T-helper 9 cell (primary cell): ENCODE results near the gene ARHGDIG.
"Not testable (repeated sequence)": the region's sequence is repeated elsewhere in the genome, so short reads cannot be mapped to it uniquely, and the experiment has no call there.

Experiments used
- DNase-seq: peaks from one replicate; pipeline ENCODE4 v3.0.0-alpha.2; 2020

The ARHGDIG gene

DNA sequence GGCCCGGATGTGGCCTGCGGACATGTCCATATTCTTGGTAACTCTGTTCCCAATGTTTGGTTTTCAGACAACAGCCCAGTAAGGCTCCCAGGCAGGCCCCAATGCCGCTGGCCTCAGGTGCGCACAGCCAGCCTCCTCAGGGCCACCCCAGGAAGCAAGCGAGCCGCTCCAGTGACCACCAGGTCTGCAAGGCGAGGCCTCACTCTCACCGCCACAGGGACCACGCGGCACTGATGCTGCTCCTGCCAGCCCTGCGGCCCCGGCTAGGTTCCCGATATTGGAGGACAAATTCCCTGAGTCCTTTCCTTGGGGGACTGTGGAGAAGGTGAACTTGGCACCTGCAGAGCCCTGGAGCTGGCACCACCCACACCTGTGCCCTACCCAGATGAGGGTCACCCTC lies 21.6 kb downstream of the ARHGDIG start:
- DNase-seq = no peak

DNA sequence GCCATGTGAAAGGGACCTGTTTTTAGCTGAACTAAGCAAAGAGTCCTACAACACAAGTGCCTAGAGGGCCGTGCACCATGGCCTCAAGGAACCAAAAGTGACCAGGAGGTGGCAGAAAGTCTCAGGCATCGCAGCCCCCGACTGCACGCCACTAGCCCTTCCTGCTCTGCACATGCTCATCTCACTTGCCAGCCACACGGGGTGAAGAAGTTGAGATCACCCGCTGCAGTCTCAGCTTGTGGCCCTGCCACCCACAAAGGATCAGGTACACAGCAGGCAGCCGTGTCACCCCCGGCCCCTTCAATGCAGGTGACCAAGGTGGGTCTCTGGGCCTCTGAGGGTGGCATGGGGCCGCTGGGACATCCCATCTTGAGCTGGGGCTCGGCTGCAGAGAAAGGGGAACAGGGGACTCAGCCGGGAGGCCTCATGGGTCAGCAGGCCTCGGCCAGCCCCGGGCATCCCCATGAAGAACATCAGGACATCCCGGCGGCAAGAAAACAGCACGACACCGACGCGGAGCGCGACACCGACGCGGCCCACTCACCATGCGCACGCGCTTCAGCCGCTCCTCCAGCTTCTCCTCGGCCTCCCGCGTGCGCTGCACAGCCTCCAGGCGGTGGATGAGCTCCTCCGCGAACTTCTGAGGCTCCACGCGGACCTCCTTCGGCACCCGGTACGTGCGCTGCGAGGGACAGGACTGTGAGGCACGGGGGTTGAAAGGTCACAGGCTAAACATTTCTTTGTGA lies 23.5 kb downstream of the ARHGDIG start:
- DNase-seq = no peak

DNA sequence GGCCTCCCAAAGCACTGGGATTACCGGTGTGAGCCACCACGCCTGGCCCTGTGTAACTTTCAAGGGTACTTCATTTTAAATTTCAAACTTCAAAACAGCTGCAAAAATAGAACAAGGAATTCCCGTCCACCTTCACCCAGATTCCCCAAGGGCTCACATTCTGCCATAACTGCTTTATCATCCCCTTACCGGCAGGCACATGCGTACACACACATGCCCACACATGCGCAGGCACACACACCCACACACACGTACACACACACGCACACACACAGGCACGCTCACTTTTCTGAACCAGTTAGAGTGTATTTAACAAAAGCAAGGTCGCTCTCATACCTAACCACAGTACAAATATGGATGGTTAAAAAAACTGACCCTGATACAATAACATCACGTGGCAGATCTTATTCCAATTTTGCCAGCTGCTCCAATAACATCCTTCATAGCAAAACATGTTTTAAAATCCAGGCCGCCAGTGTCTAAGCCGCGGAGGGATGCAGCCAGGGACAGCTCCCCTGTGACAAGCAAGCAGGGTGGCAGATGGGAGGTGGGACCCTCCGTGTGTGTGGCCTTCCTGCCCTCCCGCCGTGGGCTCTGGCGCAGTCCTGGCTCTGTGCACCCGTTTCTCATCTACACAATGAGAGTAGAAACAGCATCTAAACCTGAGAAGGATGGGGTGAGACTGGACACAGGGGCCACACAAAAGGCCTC lies 25.7 kb downstream of the ARHGDIG start:
- no peak for DNase-seq

DNA sequence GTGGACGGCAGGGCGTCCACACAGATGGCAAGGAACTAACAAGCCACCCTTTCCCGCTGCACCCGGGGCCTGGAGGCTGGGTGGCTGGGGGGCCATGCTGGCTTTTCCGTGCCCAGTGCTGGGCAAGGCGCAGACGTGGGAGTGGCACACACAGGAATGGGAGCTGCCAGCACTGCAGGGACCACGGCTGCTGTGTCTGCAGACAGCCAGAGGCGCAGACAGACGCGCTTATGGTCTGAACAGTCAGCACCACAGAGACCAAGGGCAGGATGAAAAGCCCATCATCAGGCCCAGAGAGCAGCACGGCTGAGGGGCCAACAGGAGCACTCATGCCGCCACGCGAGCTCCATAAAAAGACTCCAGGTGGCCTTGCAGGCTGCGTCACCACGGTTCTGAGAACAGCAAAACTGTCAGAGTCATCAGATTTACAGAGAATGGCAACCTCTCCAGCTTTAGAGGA lies 26.6 kb downstream of the ARHGDIG start:
- no peak for DNase-seq

DNA sequence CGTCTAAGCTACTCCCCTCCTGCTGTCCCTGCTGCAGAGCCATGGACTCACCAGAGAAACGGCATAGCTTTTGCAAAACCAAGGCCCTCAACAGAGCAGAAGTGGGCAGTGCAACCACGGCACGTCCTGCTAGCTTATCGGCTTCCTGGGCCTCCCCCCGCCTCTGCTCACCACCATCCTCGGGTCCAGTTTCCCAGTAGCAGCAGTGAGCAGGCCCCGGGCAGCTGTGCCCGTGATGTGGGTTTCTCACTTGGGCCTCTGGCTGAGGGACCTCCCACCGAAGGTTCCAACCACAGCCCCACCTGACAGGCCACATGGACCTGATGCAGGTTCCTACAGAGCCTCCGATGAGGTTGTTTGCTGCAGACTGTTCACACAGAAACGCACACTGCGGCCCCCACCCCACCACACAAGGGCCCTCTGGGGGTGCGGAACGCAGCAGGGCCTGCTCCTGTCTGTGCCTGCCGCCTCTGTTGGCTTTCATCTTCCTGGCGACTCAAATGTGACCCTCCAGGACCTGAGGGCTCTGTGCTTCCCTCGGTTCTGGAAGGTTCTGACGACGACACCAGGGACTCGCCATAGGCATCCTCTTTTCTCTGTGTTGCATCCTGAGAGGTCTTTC lies 27.4 kb downstream of the ARHGDIG start:
- DNase-seq = no peak

DNA sequence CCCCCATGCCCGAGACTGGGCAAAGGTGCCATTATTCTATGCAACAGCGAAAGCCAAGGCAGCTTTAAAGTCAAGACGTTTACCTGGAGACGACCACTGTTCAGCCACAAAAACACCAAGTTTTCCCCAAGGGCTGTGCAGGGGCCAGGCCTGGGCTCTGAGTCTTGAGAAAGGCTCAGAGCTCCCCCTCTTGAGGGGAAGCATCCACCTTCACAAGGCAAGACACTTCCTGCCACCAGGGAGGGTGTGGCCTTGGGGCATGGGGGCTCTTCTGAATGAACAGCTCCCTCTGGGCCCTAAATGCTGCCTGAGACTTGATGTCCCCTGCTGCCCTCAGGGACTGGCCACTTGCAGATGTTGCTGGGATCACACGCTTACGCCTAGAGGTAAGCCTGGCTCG lies 29.1 kb downstream of the ARHGDIG start:
- DNase-seq = no peak

DNA sequence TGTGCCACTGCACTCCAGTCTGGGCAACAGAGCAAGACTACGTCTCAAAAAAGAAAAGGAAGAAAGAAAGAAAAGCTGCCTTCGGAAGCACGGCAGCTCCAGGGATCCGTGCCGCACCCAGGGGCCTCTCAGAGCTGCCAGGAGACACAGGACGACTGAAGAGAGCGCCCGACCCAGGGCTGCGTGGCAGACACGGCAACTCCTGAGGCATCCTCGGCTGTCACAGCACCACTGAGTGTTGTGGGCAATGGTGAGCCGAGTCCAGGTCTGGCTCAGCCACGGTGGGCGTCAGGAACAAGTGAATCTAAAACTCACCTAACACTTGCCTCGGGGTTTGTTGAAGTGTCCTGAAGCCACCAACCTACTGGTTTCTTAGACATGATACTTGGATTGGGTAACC lies 31.3 kb downstream of the ARHGDIG start:
- no peak for DNase-seq

DNA sequence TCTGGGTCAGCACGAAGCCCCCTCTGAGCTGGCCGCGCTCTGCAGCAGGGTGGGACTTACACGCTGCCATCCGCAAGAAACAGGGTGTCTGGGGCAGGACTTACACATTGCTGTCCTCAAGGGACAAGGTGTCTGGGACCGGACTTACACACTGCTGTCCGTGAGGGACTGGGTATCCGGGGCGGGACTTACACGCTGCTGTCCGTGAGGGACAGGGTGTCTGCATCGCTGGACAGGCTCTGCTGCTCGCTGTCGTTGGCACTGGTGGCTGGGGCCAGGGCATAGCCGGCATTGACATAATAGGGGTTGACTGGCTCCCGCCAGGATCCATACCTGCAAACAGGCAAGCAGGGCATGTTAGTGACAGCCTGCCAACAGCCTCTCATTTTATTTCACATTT lies 34.0 kb downstream of the ARHGDIG start:
- DNase-seq = no peak

DNA sequence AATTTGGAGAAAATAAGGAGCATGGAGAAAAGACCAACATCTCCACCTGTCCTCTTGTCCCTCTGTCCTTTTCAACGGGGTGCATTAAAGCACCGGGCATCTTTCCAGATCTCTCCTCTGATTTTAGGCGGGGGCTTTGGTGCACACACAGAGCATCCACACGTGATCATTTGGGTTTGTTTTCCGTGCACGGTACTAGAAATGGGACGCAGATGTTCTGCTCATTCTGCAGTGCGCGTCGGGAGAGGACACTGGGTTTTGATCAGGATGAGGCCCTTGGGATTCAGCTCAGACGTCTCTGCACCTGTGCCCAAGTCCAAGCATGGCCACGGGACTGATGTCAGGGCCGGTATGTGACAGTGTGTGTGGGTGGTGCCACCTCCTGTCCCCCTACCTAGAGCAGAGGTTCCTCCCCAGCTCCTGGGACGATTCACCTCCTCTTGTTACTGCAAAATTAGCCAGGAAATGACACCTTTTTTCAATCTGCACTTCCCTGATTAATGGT lies 34.5 kb downstream of the ARHGDIG start:
- DNase-seq = no peak

DNA sequence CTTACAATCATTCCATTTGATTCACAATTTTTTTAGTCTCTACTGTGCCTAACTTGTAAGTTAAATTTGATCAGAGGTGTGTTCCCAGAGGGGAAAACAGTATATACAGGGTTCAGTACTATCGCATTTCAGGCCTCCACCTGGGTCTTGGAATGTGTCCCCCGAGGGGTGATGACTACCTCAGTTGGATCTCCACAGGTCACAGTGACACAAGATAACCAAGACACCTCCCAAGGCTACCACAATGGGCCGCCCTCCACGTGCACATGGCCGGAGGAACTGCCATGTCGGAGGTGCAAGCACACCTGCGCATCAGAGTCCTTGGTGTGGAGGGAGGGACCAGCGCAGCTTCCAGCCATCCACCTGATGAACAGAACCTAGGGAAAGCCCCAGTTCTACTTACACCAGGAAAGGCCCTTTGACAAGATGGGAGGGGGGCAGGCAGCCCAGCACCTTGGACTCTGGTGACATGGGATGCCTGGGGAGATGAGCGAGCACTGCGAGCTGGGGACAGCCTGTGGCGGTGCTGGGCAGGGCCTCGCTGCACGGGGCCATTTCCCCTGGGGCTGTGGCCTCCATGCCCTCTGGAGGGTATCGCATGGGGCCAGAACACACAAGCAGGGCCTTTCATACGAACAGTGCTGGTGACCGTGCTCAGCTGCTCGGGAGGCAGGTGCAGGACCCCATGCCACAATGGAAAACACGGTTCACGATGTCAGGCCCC lies 36.5 kb downstream of the ARHGDIG start:
- no peak for DNase-seq

DNA sequence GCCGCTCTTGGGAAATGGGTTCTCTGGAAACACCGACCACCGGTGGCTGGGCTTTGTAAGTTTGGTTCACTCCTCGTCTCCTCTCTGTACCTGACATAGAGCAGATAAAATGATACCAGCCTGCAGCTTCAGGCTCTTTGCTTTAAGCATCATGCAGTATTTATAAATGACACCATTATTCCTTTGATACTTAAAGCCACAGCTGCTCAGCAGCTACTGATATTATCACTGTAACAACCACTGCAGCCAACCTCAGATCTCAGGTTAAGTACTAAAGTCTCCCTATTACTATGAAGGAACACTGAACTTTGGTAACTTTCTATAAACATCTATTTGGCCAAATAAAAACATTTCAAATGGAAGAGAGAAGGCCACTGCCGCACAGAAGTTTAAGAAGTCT lies 37.2 kb downstream of the ARHGDIG start:
- no peak for DNase-seq

DNA sequence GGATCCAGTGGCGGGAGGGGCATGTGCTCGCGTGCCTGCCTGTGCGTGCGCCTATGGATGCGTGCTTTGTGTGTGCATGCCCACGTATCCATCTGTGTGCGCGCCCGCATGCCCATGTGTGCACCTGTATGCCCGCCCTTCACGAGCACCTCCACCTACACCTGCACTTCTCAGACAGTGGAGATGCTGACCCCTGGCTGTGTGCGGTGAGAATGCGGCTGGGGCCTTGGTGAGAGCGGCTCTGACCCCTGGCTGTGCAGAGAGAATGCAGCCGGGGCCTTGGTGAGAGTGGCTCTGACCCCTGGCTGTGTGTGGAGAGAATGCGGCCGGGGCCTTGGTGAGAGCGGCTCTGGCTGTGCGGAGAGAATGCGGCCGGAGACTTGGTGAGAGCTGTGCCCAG lies 38.2 kb downstream of the ARHGDIG start:
- DNase-seq = no peak

DNA sequence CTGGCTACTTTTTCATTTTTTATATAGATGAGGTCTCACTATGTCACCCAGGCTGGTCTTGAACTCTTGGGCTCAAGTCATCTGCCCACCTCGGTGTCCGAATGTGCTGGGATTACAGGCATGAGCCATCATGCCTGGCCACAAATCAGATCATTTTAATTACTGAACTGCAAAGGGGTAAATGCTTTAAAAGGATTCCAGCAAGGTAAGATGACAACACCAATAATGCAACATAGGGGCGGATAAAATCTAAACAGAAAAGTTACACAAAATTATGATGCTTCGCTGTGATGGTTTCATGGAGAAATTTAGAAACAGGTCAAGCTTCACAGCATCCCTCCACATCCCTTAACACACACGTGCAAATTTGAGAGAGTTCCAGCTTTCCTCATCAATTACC lies 39.8 kb downstream of the ARHGDIG start:
- no peak for DNase-seq

DNA sequence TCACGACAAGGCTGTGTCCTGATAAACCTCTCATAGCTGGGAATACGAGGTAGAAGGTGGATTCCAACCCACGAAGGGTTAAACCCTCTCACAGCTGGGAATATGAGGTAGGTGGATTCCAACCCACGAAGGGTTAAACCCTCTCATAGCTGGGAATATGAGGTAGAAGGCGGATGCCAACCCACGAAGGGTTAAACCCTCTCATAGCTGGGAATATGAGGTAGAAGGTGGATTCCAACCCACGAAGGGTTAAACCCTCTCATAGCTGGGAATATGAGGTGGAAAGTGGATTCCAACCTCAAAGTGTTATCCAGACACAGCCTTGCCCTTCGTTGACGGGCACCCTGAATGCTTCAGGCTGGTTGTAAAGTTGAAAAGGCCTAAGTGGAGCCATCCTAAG lies 41.1 kb downstream of the ARHGDIG start:
- DNase-seq = no peak

DNA sequence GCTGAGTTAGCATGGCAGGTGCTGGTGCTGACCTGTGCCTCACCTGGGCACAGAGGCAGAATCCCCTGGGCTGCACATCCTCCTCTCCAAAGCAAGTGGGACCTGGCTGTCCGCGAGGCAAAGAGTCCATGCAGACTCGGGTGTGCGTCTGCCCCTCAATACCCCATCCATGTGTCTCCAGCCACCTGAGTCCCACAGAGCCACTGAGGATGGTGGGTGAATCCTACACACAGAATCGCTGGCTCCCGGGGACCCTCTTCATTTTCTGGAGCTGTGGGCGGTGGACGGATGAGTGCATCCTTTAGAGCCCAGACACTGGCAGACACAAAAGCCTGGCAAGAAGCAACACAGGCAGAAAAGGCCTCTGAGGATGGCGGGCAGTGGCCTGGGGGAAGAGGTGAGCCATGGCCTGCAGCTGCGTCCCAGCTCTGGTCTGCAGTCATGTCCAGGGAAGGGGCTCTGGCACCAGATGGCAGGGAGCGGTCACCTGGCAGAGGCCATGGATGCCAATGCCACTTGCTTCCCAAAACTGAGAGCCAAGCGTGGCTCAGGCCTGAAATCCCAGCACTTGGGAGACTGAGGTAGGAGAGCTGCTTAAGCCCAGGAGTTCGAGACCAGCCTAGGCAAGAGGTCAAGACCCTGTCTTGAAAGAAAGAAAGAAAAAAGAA lies 42.2 kb downstream of the ARHGDIG start:
- no peak for DNase-seq

DNA sequence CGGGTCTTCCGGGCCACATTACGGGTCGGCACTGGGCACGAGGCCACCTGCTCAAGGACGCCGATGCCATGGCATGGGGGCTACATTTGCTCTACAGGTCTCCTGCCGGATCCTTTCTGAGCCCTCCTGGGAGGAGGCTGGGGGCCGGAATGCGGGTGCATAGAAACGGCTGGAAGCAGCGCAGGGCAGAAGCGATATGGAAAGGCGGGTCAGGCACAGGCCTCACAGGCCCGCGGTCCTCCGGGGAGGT lies 43.7 kb downstream of the ARHGDIG start:
- no peak for DNase-seq

DNA sequence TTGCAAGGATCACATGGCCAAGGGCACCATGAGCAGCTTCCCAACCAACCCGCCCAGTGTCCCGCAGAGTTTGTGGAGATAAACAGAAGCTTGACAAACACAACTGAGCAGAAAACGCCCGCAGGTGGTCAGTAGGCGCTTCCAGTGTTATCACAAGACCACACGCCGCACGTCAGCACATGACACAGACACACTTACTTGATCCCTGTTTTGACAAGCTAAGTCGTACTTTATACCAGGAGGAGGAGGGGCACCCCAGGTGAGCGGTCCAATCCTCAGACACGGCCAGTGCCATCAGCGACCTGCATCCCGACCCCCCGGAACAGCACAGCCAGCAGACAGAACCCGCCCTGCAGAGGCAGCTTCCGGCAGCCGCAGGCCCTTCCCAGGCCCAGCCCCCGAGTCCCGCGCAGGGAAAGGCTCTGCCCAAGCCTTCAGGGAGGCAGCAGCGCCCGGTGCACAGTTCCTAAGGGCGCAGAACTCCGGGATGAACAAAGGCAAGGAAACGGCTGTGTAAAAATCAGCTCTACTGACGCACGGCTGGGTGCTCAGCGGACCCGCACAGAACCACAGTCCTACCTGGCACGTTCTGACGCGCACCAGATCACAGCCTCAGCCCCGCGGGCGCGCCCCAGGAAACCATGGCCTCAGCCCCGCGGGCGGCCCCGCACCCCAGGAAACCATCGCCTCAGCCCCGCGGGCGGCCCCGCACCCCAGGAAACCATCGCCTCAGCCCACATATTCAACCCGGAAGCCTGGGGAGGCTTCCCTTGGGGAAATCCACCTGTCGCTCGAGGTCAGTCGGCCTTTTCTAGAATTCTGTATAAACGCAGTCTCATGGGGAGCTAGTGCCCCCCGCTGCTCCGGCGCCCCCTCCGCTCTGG lies 44.3 kb downstream of the ARHGDIG start:
- DNase-seq = peak; percentile 75

DNA sequence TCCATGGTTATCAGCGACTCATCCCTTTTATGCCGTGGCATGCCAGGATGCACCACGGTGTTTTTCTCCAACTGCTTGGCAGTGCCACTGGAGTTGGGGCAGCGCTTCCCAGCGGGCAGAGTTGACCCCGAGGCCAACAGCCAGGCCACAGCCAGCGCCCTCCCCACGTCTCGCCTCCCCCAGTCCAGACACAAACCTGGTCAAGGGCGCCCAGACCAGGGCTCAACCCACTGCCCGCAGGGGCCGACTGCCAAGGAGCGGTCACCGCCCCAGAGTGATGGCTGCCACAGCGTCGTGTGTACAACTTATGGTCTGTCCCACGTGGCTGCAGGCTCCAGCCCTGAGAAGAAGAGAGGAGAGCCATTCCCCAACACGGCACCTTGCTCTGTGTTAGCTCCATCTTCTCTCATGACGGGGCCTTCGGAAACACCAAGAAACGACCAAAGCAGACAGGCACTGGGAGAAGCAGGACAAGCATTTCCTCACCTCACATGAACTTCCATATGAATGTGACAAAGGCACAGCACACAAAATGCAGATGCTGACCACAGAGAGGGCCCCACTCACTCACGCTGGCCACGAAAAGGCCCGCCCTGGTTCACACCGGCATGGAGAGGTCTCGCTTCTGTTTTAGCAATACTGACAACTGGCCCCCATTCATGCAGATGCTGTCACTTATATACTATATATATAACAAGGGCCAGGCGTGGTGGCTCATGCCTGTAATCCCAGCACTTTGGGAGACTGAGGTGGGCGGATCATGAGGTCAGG lies 45.2 kb downstream of the ARHGDIG start:
- no peak for DNase-seq

DNA sequence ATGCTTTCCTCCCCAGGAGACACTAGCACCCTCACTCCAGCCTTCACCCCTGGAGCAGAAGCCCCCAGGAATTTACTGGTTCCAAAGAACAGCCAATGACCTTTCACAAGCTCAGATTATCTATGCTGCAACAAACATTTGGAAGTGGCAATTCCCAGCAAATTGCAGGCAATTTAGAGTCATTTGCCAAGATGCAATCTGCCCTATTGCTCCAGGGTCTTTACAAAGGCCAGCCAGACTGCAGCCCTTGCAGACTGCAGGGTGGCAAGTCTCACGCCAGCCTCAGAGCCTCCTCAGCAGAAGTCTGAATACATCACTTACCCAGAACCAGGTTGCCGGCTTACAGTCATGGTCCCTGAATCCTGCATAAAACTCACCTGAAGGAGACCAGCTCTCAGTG lies 50.4 kb downstream of the ARHGDIG start:
- DNase-seq = no peak

DNA sequence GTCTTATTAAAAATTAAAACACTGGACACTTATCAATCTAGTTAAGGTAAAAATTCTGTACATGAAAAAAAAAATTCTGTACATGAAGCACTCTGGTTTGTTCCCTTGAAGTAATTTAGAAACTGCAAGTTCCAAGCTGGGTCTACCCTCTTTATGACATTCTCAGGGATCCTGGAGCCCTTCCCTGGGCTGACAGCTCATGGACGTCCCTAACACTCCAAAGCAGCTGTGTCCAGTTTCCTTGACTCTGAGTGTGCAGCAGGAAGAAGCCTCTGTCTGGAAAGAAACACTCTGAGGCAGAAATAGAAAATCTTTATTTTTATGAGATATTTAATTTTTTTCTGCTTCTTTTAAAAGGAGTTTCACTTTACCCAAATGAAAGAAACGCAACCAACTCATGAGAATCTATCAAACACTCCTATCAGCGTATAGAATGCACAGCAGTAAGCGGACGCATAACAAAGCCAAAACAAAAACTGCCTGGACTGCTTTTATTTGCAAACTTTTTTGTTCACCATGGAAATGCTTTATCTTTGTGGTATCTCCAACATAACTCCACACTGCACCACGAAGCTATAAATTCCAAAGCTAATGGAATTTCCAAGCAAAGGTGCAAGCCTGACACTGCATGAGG lies 50.9 kb downstream of the ARHGDIG start:
- DNase-seq = not testable (repeated sequence)
